ENCODE data around the gene CACNA1B.
"Not testable (repeated sequence)": the region's sequence is repeated elsewhere in the genome, so short reads cannot be mapped to it uniquely, and the experiment has no call there.

CACNA1B gene

GRCh38 chr9:138073408-138073807 lies 195.8 kb downstream of the CACNA1B start:
- no peak for DNase-seq (ENCODE audit: low spot score)

GRCh38 chr9:138073808-138074207 lies 196.2 kb downstream of the CACNA1B start:
- DNase-seq (ENCODE audit: low spot score) = no peak

GRCh38 chr9:138074516-138074915 lies 196.9 kb downstream of the CACNA1B start:
- DNase-seq (ENCODE audit: low spot score) = no peak

GRCh38 chr9:138075496-138075895 lies 197.9 kb downstream of the CACNA1B start:
- no peak for DNase-seq (ENCODE audit: low spot score)

- DNase-seq (ENCODE audit: low spot score) = no peak
Measured at GRCh38 chr9:138075961-138076649, 198.5 kb downstream of the CACNA1B start.

GRCh38 chr9:138076650-138077009 lies 199.0 kb downstream of the CACNA1B start:
- DNase-seq (ENCODE audit: low spot score) = no peak

- DNase-seq (ENCODE audit: low spot score) = no peak
Measured at GRCh38 chr9:138077126-138077525, 199.5 kb downstream of the CACNA1B start.

- DNase-seq (ENCODE audit: low spot score) = no peak
Measured at GRCh38 chr9:138077898-138078540, 200.4 kb downstream of the CACNA1B start.

GRCh38 chr9:138078846-138079245 lies 201.3 kb downstream of the CACNA1B start:
- no peak for DNase-seq (ENCODE audit: low spot score)

GRCh38 chr9:138080979-138081378 lies 203.4 kb downstream of the CACNA1B start:
- DNase-seq (ENCODE audit: low spot score) = no peak

GRCh38 chr9:138082918-138083636 lies 205.5 kb downstream of the CACNA1B start:
- no peak for DNase-seq (ENCODE audit: low spot score)

- DNase-seq (ENCODE audit: low spot score) = no peak
Measured at GRCh38 chr9:138083873-138084272, 206.3 kb downstream of the CACNA1B start.

GRCh38 chr9:138085568-138085967 lies 208.0 kb downstream of the CACNA1B start:
- no peak for DNase-seq (ENCODE audit: low spot score)

GRCh38 chr9:138092057-138092456 lies 214.5 kb downstream of the CACNA1B start:
- not testable (repeated sequence) for DNase-seq (ENCODE audit: low spot score)

- no peak for DNase-seq (ENCODE audit: low spot score)
Measured at GRCh38 chr9:138094028-138094427, 216.4 kb downstream of the CACNA1B start.

- DNase-seq (ENCODE audit: low spot score) = no peak
Measured at GRCh38 chr9:138095813-138096518, 218.4 kb downstream of the CACNA1B start.

- no peak for DNase-seq (ENCODE audit: low spot score)
Measured at GRCh38 chr9:138096519-138096845, 218.9 kb downstream of the CACNA1B start.

GRCh38 chr9:138097501-138097991 lies 220.0 kb downstream of the CACNA1B start:
- peak; percentile 30 for DNase-seq (ENCODE audit: low spot score)

- peak; percentile 61 for DNase-seq (ENCODE audit: low spot score)
Measured at GRCh38 chr9:138098116-138098907, 220.7 kb downstream of the CACNA1B start.

GRCh38 chr9:138098908-138099791 lies 221.6 kb downstream of the CACNA1B start:
- DNase-seq (ENCODE audit: low spot score) = no peak

Data from cerebellar cortex (tissue), 1 donor.